Dendritic cell treated with granulocyte-macrophage colony-stimulating factor and Interleukin-4, amounts not matched to agents 40 ng/mL and 50 ng/mL, for 4 days (primary cell): ENCODE results near the gene VANGL1.
"Not testable (repeated sequence)": the region's sequence is repeated elsewhere in the genome, so short reads cannot be mapped to it uniquely, and the experiment has no call there.

Experiments used
- H3K27ac Mint-ChIP-seq: one replicate; pipeline ENCODE4 v1.8.0; 2022; ENCODE audit warnings: mild to moderate bottlenecking, mixed read lengths
- H3K27me3 Mint-ChIP-seq: one replicate; pipeline ENCODE4 v1.8.0; 2022; ENCODE audit warnings: mild to moderate bottlenecking, mixed read lengths
- H3K36me3 Mint-ChIP-seq: one replicate; pipeline ENCODE4 v1.8.0; 2022; ENCODE audit warnings: low read depth, mixed read lengths
- H3K4me1 Mint-ChIP-seq: one replicate; pipeline ENCODE4 v1.8.0; 2022; ENCODE audit warnings: low read depth, mixed read lengths
- H3K4me3 Mint-ChIP-seq: one replicate; pipeline ENCODE4 v1.8.0; 2022; ENCODE audit warnings: mild to moderate bottlenecking, moderate library complexity, mixed read lengths
- H3K9me3 Mint-ChIP-seq: one replicate; pipeline ENCODE4 v1.8.0; 2022; ENCODE audit warnings: mixed read lengths
- intact Hi-C: fragments of 100-400 bp; cut with micrococcal nuclease; formaldehyde crosslinking; loops from one replicate; pipeline ENCODE4 v1.15.0; 2022

VANGL1 gene

GRCh38 chr1:115632251-115633026, 9.3 kb upstream of the VANGL1 start:
- Mint-ChIP-seq H3K4me3 (no peak overlapping the region), H3K27ac (no peak overlapping the region), H3K9me3 (peaks cover 12% of the 10 kb centered on the region), H3K36me3 (no peaks in the 10 kb centered on the region), H3K4me1 (no peaks in the 10 kb centered on the region), H3K27me3 (peaks cover 6% of the 10 kb centered on the region)
- intact Hi-C loops = no loop called here

GRCh38 chr1:115633606-115634005, 8.2 kb upstream of the VANGL1 start:
- H3K27ac Mint-ChIP-seq, intact Hi-C loops, H3K36me3 Mint-ChIP-seq, H3K4me3 Mint-ChIP-seq, H3K4me1 Mint-ChIP-seq: not testable (repeated sequence)
- H3K9me3 Mint-ChIP-seq = peaks cover 21% of the 10 kb centered on the region
- peaks cover 11% of the 10 kb centered on the region for H3K27me3 Mint-ChIP-seq

DNA sequence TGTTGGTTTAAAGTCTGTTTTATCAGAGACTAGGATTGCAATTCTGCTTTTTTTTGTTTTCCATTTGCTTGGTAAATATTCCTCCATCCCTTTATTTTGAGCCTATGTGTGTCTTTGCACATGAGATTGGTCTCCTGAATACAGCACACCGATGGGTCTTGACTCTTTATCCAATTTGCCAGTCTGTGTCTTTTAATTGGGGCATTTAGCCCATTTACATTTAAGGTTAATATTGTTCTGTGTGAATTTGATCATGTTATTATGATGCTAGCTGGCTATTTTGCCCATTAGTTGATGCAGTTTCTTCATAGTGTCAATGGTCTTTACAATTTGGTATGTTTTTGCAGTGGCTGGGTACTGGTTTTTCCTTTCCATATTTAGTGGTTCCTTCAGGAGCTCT, 4.5 kb upstream of the VANGL1 start:
- H3K4me3 Mint-ChIP-seq, H3K4me1 Mint-ChIP-seq, H3K36me3 Mint-ChIP-seq, H3K27ac Mint-ChIP-seq, intact Hi-C loops: not testable (repeated sequence)
- Mint-ChIP-seq H3K27me3 (peaks cover 28% of the 10 kb centered on the region), H3K9me3 (peaks cover 25% of the 10 kb centered on the region)

DNA sequence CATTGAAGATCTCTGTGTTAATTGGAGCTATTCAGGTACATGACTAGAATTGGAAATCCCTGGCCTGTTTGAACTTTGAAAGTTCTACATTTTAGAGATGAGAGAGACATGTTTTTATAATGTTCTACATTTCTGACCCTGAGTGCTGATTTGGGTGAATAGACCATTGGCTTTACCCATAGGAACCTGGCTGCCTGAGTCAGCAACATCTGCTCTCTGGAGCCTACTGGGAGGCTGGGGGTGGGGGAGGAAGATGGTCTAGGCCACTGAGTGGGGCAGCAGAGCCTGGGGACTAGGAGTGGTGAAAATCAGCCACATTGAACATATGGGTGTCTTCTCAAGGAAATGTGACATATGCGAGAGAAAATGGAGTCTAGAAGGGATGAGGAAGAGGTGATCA, 1.4 kb upstream of the VANGL1 start:
- peaks cover 25% of the 10 kb centered on the region for H3K9me3 Mint-ChIP-seq
- peaks cover 29% of the 10 kb centered on the region for H3K27me3 Mint-ChIP-seq
- peaks cover 7% of the 10 kb centered on the region for H3K4me1 Mint-ChIP-seq
- no peak overlapping the region for H3K27ac Mint-ChIP-seq
- intact Hi-C loops = no loop called here
- peaks cover 6% of the 10 kb centered on the region for H3K36me3 Mint-ChIP-seq
- no peak overlapping the region for H3K4me3 Mint-ChIP-seq

- H3K36me3 Mint-ChIP-seq = peaks cover 6% of the 10 kb centered on the region
- intact Hi-C loops = no loop called here
- peaks cover 26% of the 10 kb centered on the region for H3K27me3 Mint-ChIP-seq
- H3K9me3 Mint-ChIP-seq = peaks cover 13% of the 10 kb centered on the region
- peaks cover 7% of the 10 kb centered on the region for H3K4me1 Mint-ChIP-seq
- no peak overlapping the region for H3K27ac Mint-ChIP-seq
- H3K4me3 Mint-ChIP-seq = peak overlapping the region; percentile 81
Observed at GRCh38 chr1:115642168-115643072, 650 bp downstream of the VANGL1 start.

DNA sequence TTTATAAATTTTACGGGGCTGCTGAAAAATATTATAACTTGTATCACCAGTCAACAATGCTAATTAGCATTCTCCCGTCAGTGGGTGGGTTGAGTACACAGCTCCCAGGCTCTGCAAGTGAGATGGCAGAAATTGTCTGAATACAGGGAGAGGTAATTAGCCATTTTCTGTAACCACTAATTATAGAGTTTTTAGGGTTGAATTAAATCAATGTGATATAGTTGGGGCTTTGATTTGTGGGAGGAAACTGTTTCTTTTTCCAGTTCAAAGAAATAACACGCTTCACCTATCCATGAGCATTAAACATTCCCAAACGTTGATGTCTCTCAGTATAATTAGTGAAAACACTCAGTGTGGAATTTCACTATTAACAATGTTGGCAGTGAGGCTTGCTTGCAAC, 1.5 kb downstream of the VANGL1 start:
- Mint-ChIP-seq H3K4me3 (no peak overlapping the region), H3K9me3 (peaks cover 8% of the 10 kb centered on the region), H3K36me3 (peaks cover 6% of the 10 kb centered on the region), H3K27me3 (peaks cover 24% of the 10 kb centered on the region), H3K27ac (no peak overlapping the region), H3K4me1 (peaks cover 7% of the 10 kb centered on the region)
- intact Hi-C loops = no loop called here

- peaks cover 7% of the 10 kb centered on the region for H3K4me1 Mint-ChIP-seq
- peaks cover 3% of the 10 kb centered on the region for H3K9me3 Mint-ChIP-seq
- peaks cover 6% of the 10 kb centered on the region for H3K36me3 Mint-ChIP-seq
- peaks cover 20% of the 10 kb centered on the region for H3K27me3 Mint-ChIP-seq
- no peak overlapping the region for H3K4me3 Mint-ChIP-seq
- H3K27ac Mint-ChIP-seq = no peak overlapping the region
- intact Hi-C loops = no loop called here
Observed at GRCh38 chr1:115643666-115644065, 1.9 kb downstream of the VANGL1 start.

DNA sequence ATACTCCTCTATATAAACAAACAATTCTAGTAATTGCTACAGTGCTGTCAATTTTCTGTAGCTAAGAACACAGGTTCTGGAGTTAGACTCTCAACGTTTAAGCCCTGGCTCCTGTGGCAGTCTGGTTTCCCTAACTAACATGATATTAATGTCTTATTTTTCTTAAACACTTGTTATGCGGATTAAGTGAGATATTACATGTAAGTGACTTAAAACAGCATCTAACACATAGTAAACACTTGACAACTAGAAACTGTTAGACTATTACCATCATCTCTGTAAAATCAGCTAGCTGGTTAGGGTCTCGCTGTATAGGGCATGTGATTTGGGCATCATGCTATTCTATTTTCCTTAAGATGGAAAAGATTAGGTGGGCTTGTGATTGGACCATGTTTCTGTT, 2.3 kb downstream of the VANGL1 start:
- Mint-ChIP-seq H3K4me3 (no peak overlapping the region), H3K9me3 (no peaks in the 10 kb centered on the region), H3K4me1 (peaks cover 7% of the 10 kb centered on the region), H3K27ac (no peak overlapping the region), H3K27me3 (peaks cover 19% of the 10 kb centered on the region), H3K36me3 (peaks cover 6% of the 10 kb centered on the region)
- intact Hi-C loops = no loop called here

- no peak overlapping the region for H3K4me3 Mint-ChIP-seq
- H3K27me3 Mint-ChIP-seq = peaks cover 5% of the 10 kb centered on the region
- peaks cover 5% of the 10 kb centered on the region for H3K36me3 Mint-ChIP-seq
- no peaks in the 10 kb centered on the region for H3K4me1 Mint-ChIP-seq
- H3K27ac Mint-ChIP-seq = no peak overlapping the region
- H3K9me3 Mint-ChIP-seq = no peaks in the 10 kb centered on the region
- intact Hi-C loops = no loop called here
Observed at GRCh38 chr1:115647047-115647446, 5.3 kb downstream of the VANGL1 start.

- Mint-ChIP-seq H3K9me3 (no peaks in the 10 kb centered on the region), H3K4me1 (no peaks in the 10 kb centered on the region), H3K27me3 (peaks cover 3% of the 10 kb centered on the region), H3K4me3 (no peak overlapping the region), H3K36me3 (peaks cover under 1% of the 10 kb centered on the region), H3K27ac (no peak overlapping the region)
- intact Hi-C loops = no loop called here
Observed at GRCh38 chr1:115647507-115647906, 5.7 kb downstream of the VANGL1 start.

DNA sequence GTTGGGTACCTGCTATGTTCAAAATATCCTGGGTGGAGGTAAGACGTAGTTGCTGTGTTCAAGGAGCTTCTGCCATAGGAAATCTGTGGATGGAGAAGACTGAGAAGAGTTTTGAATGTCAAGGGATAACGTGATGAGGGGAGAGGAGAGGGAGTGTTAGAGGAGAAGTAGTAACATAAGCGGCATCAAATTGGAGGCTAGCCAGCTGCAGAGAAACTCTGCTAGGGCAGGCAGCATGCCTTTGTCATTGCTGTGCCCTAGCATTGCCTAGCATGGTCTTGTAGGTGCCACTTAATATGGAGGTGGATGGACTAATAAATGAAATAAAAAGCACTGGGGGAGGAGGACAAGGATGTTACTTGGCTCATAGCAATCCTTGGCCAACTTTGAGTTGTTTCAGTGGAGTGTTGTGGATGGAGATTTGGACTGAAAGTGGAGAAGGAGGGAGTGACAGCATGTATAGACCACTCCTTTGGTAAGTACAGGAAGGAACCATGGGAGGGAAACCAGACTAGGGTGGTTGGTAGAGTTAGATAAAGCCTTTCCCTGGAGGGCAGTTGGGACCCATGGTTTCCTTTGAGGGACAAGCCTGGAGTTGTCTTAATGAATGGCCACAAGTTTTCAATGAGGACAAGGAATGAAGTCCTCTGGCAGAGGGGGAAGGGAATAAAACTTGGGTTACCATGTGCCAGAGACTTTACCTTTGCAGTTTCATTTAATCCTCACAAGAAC, 6.3 kb downstream of the VANGL1 start:
- intact Hi-C loops = no loop called here
- Mint-ChIP-seq H3K36me3 (no peaks in the 10 kb centered on the region), H3K4me1 (no peaks in the 10 kb centered on the region), H3K27me3 (no peaks in the 10 kb centered on the region), H3K27ac (no peak overlapping the region), H3K9me3 (no peaks in the 10 kb centered on the region), H3K4me3 (no peak overlapping the region)

GRCh38 chr1:115648717-115649691, 7.2 kb downstream of the VANGL1 start:
- no peaks in the 10 kb centered on the region for H3K36me3 Mint-ChIP-seq
- no peak overlapping the region for H3K4me3 Mint-ChIP-seq
- intact Hi-C loops = no loop called here
- H3K27me3 Mint-ChIP-seq = no peaks in the 10 kb centered on the region
- H3K27ac Mint-ChIP-seq = no peak overlapping the region
- H3K9me3 Mint-ChIP-seq = no peaks in the 10 kb centered on the region
- peaks cover under 1% of the 10 kb centered on the region for H3K4me1 Mint-ChIP-seq

- Mint-ChIP-seq H3K27me3 (no peaks in the 10 kb centered on the region), H3K4me1 (peaks cover 10% of the 10 kb centered on the region), H3K9me3 (no peaks in the 10 kb centered on the region), H3K27ac (no peak overlapping the region), H3K36me3 (no peaks in the 10 kb centered on the region), H3K4me3 (no peak overlapping the region)
- intact Hi-C loops = no loop called here
Observed at GRCh38 chr1:115649964-115650363, 8.2 kb downstream of the VANGL1 start.
